Measurements from ENCODE around the gene TNFRSF4. TPM values are rescaled to one million over a fixed set of nuclear protein-coding genes. Genes with fewer than 3 reads are reported as not detected.

Gene TNFRSF4
- total RNA-seq, 1 donor from 2014 or later, result not detected

DNA sequence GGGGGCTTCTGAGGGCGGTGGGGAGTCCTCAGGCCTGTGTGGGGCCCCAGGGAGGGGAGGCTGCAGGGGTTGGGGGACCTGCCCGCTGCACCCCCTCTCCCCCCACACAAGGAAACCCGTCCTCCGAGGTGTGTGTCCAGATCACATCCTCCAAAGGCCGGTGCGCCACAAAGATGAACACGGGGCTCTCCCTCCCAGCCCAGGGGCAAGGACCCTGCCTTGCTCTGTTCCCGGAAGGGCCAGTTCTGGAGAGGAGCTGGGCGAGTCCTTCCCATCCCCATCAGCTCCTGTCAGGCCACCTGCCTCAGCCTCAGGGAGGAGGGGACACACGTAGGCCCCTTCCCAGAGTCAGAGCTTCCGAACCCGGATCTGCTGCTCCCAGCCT, 42.8 kb downstream of the TNFRSF4 start:
- intact Hi-C loops (cut with DNase I), result no loop called here
- TF ChIP-seq CTCF (IDR thresholded peaks at IDR 0.05) (no peak), POLR2AphosphoS5 (IDR thresholded peaks at IDR 0.05; ENCODE audit: insufficient read depth in 1 of 2, low read depth in 1 of 2) (no peak), POLR2A (IDR thresholded peaks at IDR 0.05) (no peak)
- Histone ChIP-seq H3K27ac (no peak overlapping the region), H3K36me3 (no peaks in the 10 kb centered on the region), H3K9me3 (no peaks in the 10 kb centered on the region), H3K4me1 (peaks cover 14% of the 10 kb centered on the region), H3K27me3 (no peaks in the 10 kb centered on the region), H3K4me3 (no peak overlapping the region)
- no peak for DNase-seq (ENCODE audit: extremely low spot score in 2 of 2)

- Histone ChIP-seq H3K4me3 (no peak overlapping the region), H3K4me1 (peaks cover 14% of the 10 kb centered on the region), H3K27me3 (no peaks in the 10 kb centered on the region), H3K9me3 (no peaks in the 10 kb centered on the region), H3K27ac (no peak overlapping the region), H3K36me3 (no peaks in the 10 kb centered on the region)
- no peak for TF ChIP-seq POLR2A (IDR thresholded peaks at IDR 0.05)
- intact Hi-C loops (cut with DNase I), result no loop called here
- DNase-seq (ENCODE audit: extremely low spot score in 2 of 2), result no peak
Observed at GRCh38 chr1:1170215-1171091, 43.5 kb downstream of the TNFRSF4 start.

- TF ChIP-seq POLR2A (IDR thresholded peaks at IDR 0.05) (no peak), CTCF (IDR thresholded peaks at IDR 0.05) (no peak), POLR2AphosphoS5 (IDR thresholded peaks at IDR 0.05; ENCODE audit: insufficient read depth in 1 of 2, low read depth in 1 of 2) (no peak)
- H3K27me3 ChIP-seq, result no peaks in the 10 kb centered on the region
- no peak overlapping the region for H3K27ac ChIP-seq
- H3K4me1 ChIP-seq, result peaks cover 14% of the 10 kb centered on the region
- intact Hi-C loops (cut with DNase I), result no loop called here
- no peaks in the 10 kb centered on the region for H3K9me3 ChIP-seq
- H3K4me3 ChIP-seq, result no peak overlapping the region
- H3K36me3 ChIP-seq, result no peaks in the 10 kb centered on the region
- DNase-seq (ENCODE audit: extremely low spot score in 2 of 2), result no peak
Observed at GRCh38 chr1:1169429-1170214, 44.3 kb downstream of the TNFRSF4 start.

DNA sequence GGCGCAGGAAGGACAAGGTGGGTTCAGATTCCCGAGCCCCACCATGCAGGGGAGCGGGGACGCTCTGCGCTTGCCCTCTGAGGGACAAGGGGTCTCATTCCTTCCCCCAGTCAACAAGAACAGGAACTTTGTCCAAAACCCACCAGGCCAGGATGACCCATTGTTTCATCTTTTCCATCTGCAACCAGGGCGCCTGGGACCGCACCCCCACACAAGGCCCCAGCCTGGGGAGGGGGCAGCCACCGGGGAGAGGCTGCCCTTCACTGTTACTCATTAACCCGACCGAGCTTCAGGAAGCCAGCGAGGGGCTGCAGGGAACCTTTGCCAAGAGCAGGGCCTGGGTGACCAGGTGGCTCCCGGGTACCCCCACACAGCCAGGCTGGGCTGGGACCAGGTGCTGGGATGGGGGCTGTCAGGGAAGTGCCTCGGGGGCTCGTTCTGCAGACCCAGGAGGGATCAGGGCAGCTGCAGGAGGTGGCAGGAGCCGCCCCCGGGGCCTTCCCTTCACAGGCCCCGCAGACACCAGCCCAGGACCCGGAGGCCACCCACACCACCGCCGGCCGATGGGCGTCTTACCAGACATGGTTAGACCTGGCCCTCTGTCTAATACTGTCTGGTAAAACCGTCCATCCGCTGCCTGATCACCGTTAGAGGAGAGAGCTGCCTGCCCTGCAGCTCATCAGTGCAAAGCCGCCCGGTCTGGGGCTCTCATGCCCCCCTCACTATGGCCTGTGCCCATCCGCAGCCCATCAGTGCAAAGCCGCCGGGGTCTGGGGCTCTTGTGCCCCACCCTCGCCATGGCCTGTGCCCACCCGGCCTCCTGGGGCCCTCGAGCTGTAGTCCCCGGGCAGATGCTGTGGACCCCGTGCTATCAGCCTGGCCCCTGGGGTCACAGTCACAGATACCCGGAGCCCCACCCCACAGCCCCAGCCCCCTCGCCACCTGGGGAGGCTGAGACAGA, 45.2 kb downstream of the TNFRSF4 start:
- Histone ChIP-seq H3K27ac (no peak overlapping the region), H3K4me1 (peaks cover 14% of the 10 kb centered on the region), H3K27me3 (no peaks in the 10 kb centered on the region), H3K4me3 (no peak overlapping the region), H3K36me3 (no peaks in the 10 kb centered on the region), H3K9me3 (no peaks in the 10 kb centered on the region)
- DNase-seq (ENCODE audit: extremely low spot score in 2 of 2), result no peak
- no peak for TF ChIP-seq POLR2A (IDR thresholded peaks at IDR 0.05)
- TF ChIP-seq CTCF (IDR thresholded peaks at IDR 0.05), result no peak
- no peak for TF ChIP-seq POLR2AphosphoS5 (IDR thresholded peaks at IDR 0.05; ENCODE audit: insufficient read depth in 1 of 2, low read depth in 1 of 2)
- intact Hi-C loops (cut with DNase I), result no loop called here

GRCh38 chr1:1167841-1168450, 46.0 kb downstream of the TNFRSF4 start:
- no peak for TF ChIP-seq POLR2A (IDR thresholded peaks at IDR 0.05)
- no peak for TF ChIP-seq CTCF (IDR thresholded peaks at IDR 0.05)
- TF ChIP-seq POLR2AphosphoS5 (IDR thresholded peaks at IDR 0.05; ENCODE audit: insufficient read depth in 1 of 2, low read depth in 1 of 2), result no peak
- no peak overlapping the region for H3K27ac ChIP-seq
- no peaks in the 10 kb centered on the region for H3K9me3 ChIP-seq
- H3K27me3 ChIP-seq, result no peaks in the 10 kb centered on the region
- no peaks in the 10 kb centered on the region for H3K36me3 ChIP-seq
- no peak overlapping the region for H3K4me3 ChIP-seq
- no peak for DNase-seq (ENCODE audit: extremely low spot score in 2 of 2)
- intact Hi-C loops (cut with DNase I), result no loop called here
- peaks cover 14% of the 10 kb centered on the region for H3K4me1 ChIP-seq
